ENCODE results near the gene RPS6KA5. TPM values are rescaled to one million over a fixed set of nuclear protein-coding genes. Genes with fewer than 3 reads are reported as not detected.
A peak's percentile ranks its signal among the peaks of the same experiment; 100 is the strongest.

The RPS6KA5 gene
- total RNA-seq, 1 donor from 2014 or later = 0.65 TPM

GRCh38 chr14:90905531-90905930 is 154.9 kb downstream of the RPS6KA5 start:
- no peaks in the 10 kb centered on the region for H3K9me3 Mint-ChIP-seq (ENCODE audit: low read depth)
- H3K27me3 Mint-ChIP-seq (ENCODE audit: low read depth) = no peaks in the 10 kb centered on the region
- no peaks in the 10 kb centered on the region for H3K36me3 Mint-ChIP-seq (ENCODE audit: low read depth)
- no peak for DNase-seq (ENCODE audit: low spot score)
- no peak overlapping the region for H3K27ac Mint-ChIP-seq (ENCODE audit: unreplicated experiment)
- no peaks in the 10 kb centered on the region for H3K4me1 Mint-ChIP-seq (ENCODE audit: low read depth)
- H3K4me3 Mint-ChIP-seq (ENCODE audit: unreplicated experiment) = no peak overlapping the region
- no peak for TF ChIP-seq CTCF (IDR thresholded peaks at IDR 0.05)

- H3K9me3 Mint-ChIP-seq (ENCODE audit: low read depth) = no peaks in the 10 kb centered on the region
- peak; percentile 95 for TF ChIP-seq CTCF (IDR thresholded peaks at IDR 0.05)
- H3K36me3 Mint-ChIP-seq (ENCODE audit: low read depth) = no peaks in the 10 kb centered on the region
- no peak for DNase-seq (ENCODE audit: low spot score)
- H3K4me3 Mint-ChIP-seq (ENCODE audit: unreplicated experiment) = no peak overlapping the region
- H3K4me1 Mint-ChIP-seq (ENCODE audit: low read depth) = no peaks in the 10 kb centered on the region
- no peaks in the 10 kb centered on the region for H3K27me3 Mint-ChIP-seq (ENCODE audit: low read depth)
- no peak overlapping the region for H3K27ac Mint-ChIP-seq (ENCODE audit: unreplicated experiment)
These were observed 157.3 kb downstream of the RPS6KA5 start for GRCh38 chr14:90903101-90903500.

GRCh38 chr14:90900476-90901083 is 159.9 kb downstream of the RPS6KA5 start:
- Mint-ChIP-seq H3K4me3 (ENCODE audit: unreplicated experiment) (no peak overlapping the region), H3K27ac (ENCODE audit: unreplicated experiment) (no peak overlapping the region), H3K36me3 (ENCODE audit: low read depth) (no peaks in the 10 kb centered on the region), H3K4me1 (ENCODE audit: low read depth) (no peaks in the 10 kb centered on the region), H3K27me3 (ENCODE audit: low read depth) (no peaks in the 10 kb centered on the region), H3K9me3 (ENCODE audit: low read depth) (no peaks in the 10 kb centered on the region)
- peak; percentile 79 for TF ChIP-seq CTCF (IDR thresholded peaks at IDR 0.05)
- no peak for DNase-seq (ENCODE audit: low spot score)

- no peak for TF ChIP-seq CTCF (IDR thresholded peaks at IDR 0.05)
- H3K4me3 Mint-ChIP-seq (ENCODE audit: unreplicated experiment) = no peak overlapping the region
- no peaks in the 10 kb centered on the region for H3K9me3 Mint-ChIP-seq (ENCODE audit: low read depth)
- H3K36me3 Mint-ChIP-seq (ENCODE audit: low read depth) = no peaks in the 10 kb centered on the region
- no peak for DNase-seq (ENCODE audit: low spot score)
- peaks cover 3% of the 10 kb centered on the region for H3K4me1 Mint-ChIP-seq (ENCODE audit: low read depth)
- no peaks in the 10 kb centered on the region for H3K27me3 Mint-ChIP-seq (ENCODE audit: low read depth)
- H3K27ac Mint-ChIP-seq (ENCODE audit: unreplicated experiment) = no peak overlapping the region
These were observed 163.4 kb downstream of the RPS6KA5 start for GRCh38 chr14:90897022-90897421.

- no peak for TF ChIP-seq CTCF (IDR thresholded peaks at IDR 0.05)
- no peaks in the 10 kb centered on the region for H3K9me3 Mint-ChIP-seq (ENCODE audit: low read depth)
- H3K27ac Mint-ChIP-seq (ENCODE audit: unreplicated experiment) = no peak overlapping the region
- peaks cover 3% of the 10 kb centered on the region for H3K4me1 Mint-ChIP-seq (ENCODE audit: low read depth)
- H3K4me3 Mint-ChIP-seq (ENCODE audit: unreplicated experiment) = no peak overlapping the region
- no peak for DNase-seq (ENCODE audit: low spot score)
- no peaks in the 10 kb centered on the region for H3K36me3 Mint-ChIP-seq (ENCODE audit: low read depth)
- no peaks in the 10 kb centered on the region for H3K27me3 Mint-ChIP-seq (ENCODE audit: low read depth)
These were observed 166.2 kb downstream of the RPS6KA5 start for GRCh38 chr14:90894241-90894640.

All from chondrocyte (in vitro differentiated cells).